PFSK-1 (cell line): ENCODE results near the gene FYCO1.

Experiments
- POLR2AphosphoS5 ChIP-seq: IDR thresholded peaks from 2 replicates; pipeline ENCODE4 v1.6.1; 2012; ENCODE audit warnings: low read depth, mild to moderate bottlenecking, control low read depth, low read length, moderate library complexity
- SIN3A ChIP-seq: IDR thresholded peaks from 2 replicates; pipeline ENCODE4 v1.6.1; 2012; ENCODE audit warnings: mild to moderate bottlenecking, low read length, moderate library complexity, borderline replicate concordance; ENCODE audit not compliant: insufficient read depth
- TAF1 ChIP-seq: IDR thresholded peaks from 2 replicates; pipeline ENCODE4 v1.6.1; 2012; ENCODE audit warnings: low read length, control low read depth, borderline replicate concordance; ENCODE audit not compliant: insufficient read depth

GRCh38 chr3:45890405-45890804 is 105.2 kb downstream of the FYCO1 start:
- TF ChIP-seq POLR2AphosphoS5: no peak
- TF ChIP-seq SIN3A: no peak
- TF ChIP-seq TAF1: no peak
